Measurements from ENCODE around the gene RCN2.
"Not testable (repeated sequence)": the region's sequence is repeated elsewhere in the genome, so short reads cannot be mapped to it uniquely, and the experiment has no call there.

RCN2 gene

GRCh38 chr15:76954744-76955143, 23.2 kb downstream of the RCN2 start:
- TF ChIP-seq CTCF (conservative IDR thresholded peaks at IDR 0.05) = no peak

GRCh38 chr15:76961268-76962011, 29.9 kb downstream of the RCN2 start:
- peak; percentile 54 for TF ChIP-seq CTCF (conservative IDR thresholded peaks at IDR 0.05)
- H3K27ac ChIP-seq = peak overlapping the region; percentile 80

More at GRCh38 chr15:76954744-76955143, 23.2 kb downstream of the RCN2 start:
- H3K27ac ChIP-seq = peak overlapping the region; percentile 82

GRCh38 chr15:76962337-76963013, 30.9 kb downstream of the RCN2 start:
- H3K27ac ChIP-seq = peak overlapping the region; percentile 80
- TF ChIP-seq CTCF (conservative IDR thresholded peaks at IDR 0.05) = no peak

- no peak for TF ChIP-seq CTCF (conservative IDR thresholded peaks at IDR 0.05)
- H3K27ac ChIP-seq = peak overlapping the region; percentile 80; the same call in 1 of the 2 replicates
Observed at GRCh38 chr15:76963596-76963995, 32.0 kb downstream of the RCN2 start.

GRCh38 chr15:76964157-76964556, 32.6 kb downstream of the RCN2 start:
- H3K27ac ChIP-seq = peak overlapping the region; percentile 80; the same call in 1 of the 2 replicates
- TF ChIP-seq CTCF (conservative IDR thresholded peaks at IDR 0.05) = no peak

- not testable (repeated sequence) for H3K27ac ChIP-seq
Observed at GRCh38 chr15:76966051-76966450, 34.5 kb downstream of the RCN2 start.

GRCh38 chr15:76967067-76967466, 35.5 kb downstream of the RCN2 start:
- TF ChIP-seq CTCF (conservative IDR thresholded peaks at IDR 0.05) = no peak
- no peak overlapping the region for H3K27ac ChIP-seq

- no peak overlapping the region for H3K27ac ChIP-seq
- no peak for TF ChIP-seq CTCF (conservative IDR thresholded peaks at IDR 0.05)
Observed at GRCh38 chr15:76968306-76968705, 36.8 kb downstream of the RCN2 start.

Measured in VCaP (cell line).